Lower lobe of right lung (tissue), 2 donors: ENCODE data around the gene GAREM1. TPM values are rescaled to one million over a fixed set of nuclear protein-coding genes. Genes with fewer than 3 reads are reported as not detected.

Experiments
- ATAC-seq, 2 donors: fragments of 200-7000 bp; cut with Tn5 transposase; one replicate each; pipeline ENCODE4 v1.9.1; 2020 to 2022; ENCODE audit warnings: mild to moderate bottlenecking in 2 of 2, moderate library complexity in 2 of 2
- DNase-seq: peaks from one replicate; pipeline ENCODE4 v3.0.0-alpha.2; 2020
- H3K27ac ChIP-seq: fragments of 200-600 bp; one replicate; pipeline ENCODE4 v1.8.0; 2022
- H3K27me3 ChIP-seq: fragments of 200-600 bp; one replicate; pipeline ENCODE4 v1.8.0; 2022; ENCODE audit warnings: low read depth
- H3K36me3 ChIP-seq: fragments of 200-600 bp; one replicate; pipeline ENCODE4 v1.8.0; 2022; ENCODE audit warnings: mild to moderate bottlenecking
- H3K4me1 ChIP-seq: fragments of 200-600 bp; one replicate; pipeline ENCODE4 v1.8.0; 2022
- H3K4me3 ChIP-seq: fragments of 200-600 bp; one replicate; pipeline ENCODE4 v1.8.0; 2022; ENCODE audit warnings: mild to moderate bottlenecking
- H3K9me3 ChIP-seq: fragments of 200-600 bp; one replicate; pipeline ENCODE4 v1.8.0; 2022
- intact Hi-C: fragments of 100-400 bp; cut with DNase I; formaldehyde crosslinking; loops from one replicate; pipeline ENCODE4 v1.11.0; 2022
- total RNA-seq: library from RNA; stranded (reverse); fragmentation: NEBNext Ultra II Directional; extraction: Animal tissue kit (Norgen Biotek cat#: 25700); gene quantifications from one replicate; pipeline ENCODE4 v1.2.1, GENCODE V29; 2021
- TF ChIP-seq, protein P1 (sequence below): fragments of 200-600 bp; IDR thresholded peaks from one replicate; pipeline ENCODE4 v1.8.0; 2022; ENCODE audit warnings: antibody characterized with exemption, mild to moderate bottlenecking
- donor health status: DM: no; HTN: yes; CAD: no; lungs with severe emphysema.

Gene GAREM1
- total RNA-seq, 1 donor from 2014 or later = 10.3 TPM

DNA sequence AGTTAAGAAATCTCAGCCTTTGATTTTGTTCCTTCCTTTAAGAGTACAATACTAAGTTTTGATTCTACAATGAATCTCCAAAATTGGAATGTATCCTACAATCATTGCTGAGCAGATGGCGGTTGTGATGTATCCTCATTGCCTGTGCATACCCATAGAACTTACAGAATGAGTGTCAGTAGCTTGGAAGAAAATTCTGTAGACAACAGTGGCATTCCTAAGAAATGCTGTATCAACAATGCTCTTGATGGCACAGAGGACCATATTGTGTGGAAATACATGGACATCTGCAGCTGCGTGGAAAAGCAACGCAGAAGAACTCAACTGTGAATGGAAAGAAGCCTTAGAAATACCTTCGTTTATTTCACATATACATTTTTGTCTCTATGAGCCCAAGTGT lies 30.2 kb downstream of the GAREM1 start:
- H3K27ac ChIP-seq = no peak overlapping the region
- no peaks in the 10 kb centered on the region for H3K27me3 ChIP-seq
- intact Hi-C loops = no loop called here
- H3K4me3 ChIP-seq = no peak overlapping the region
- no peaks in the 10 kb centered on the region for H3K36me3 ChIP-seq
- H3K4me1 ChIP-seq = peaks cover 4% of the 10 kb centered on the region
- no peak for DNase-seq
- no peaks in the 10 kb centered on the region for H3K9me3 ChIP-seq
- no peak for ATAC-seq
- TF ChIP-seq, protein P1, sequence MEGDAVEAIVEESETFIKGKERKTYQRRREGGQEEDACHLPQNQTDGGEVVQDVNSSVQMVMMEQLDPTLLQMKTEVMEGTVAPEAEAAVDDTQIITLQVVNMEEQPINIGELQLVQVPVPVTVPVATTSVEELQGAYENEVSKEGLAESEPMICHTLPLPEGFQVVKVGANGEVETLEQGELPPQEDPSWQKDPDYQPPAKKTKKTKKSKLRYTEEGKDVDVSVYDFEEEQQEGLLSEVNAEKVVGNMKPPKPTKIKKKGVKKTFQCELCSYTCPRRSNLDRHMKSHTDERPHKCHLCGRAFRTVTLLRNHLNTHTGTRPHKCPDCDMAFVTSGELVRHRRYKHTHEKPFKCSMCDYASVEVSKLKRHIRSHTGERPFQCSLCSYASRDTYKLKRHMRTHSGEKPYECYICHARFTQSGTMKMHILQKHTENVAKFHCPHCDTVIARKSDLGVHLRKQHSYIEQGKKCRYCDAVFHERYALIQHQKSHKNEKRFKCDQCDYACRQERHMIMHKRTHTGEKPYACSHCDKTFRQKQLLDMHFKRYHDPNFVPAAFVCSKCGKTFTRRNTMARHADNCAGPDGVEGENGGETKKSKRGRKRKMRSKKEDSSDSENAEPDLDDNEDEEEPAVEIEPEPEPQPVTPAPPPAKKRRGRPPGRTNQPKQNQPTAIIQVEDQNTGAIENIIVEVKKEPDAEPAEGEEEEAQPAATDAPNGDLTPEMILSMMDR = no peak

DNA sequence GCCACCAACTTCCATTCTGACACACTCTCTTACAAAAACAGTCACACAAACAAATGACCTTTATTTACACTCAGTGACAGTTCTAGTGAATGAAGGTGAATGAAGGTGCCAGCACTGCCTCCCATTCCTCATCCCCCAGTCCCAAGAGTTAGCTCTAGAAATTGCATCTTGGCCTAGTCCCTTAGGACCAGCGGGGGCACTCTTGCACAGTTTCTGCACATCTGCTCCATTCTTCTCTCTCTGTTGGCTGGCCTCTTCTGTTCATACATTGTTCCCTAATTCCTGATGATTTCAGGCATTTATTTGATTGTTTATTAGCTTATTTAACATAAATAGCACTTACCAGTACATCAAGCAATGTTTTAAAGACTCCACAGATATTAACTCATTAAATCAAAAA lies 30.9 kb downstream of the GAREM1 start:
- H3K4me1 ChIP-seq = peaks cover 4% of the 10 kb centered on the region
- no peaks in the 10 kb centered on the region for H3K27me3 ChIP-seq
- ATAC-seq (no peak), DNase-seq (no peak)
- H3K36me3 ChIP-seq = no peaks in the 10 kb centered on the region
- TF ChIP-seq, protein P1 = no peak
- H3K27ac ChIP-seq = no peak overlapping the region
- intact Hi-C loops = no loop called here
- no peak overlapping the region for H3K4me3 ChIP-seq
- H3K9me3 ChIP-seq = no peaks in the 10 kb centered on the region

DNA sequence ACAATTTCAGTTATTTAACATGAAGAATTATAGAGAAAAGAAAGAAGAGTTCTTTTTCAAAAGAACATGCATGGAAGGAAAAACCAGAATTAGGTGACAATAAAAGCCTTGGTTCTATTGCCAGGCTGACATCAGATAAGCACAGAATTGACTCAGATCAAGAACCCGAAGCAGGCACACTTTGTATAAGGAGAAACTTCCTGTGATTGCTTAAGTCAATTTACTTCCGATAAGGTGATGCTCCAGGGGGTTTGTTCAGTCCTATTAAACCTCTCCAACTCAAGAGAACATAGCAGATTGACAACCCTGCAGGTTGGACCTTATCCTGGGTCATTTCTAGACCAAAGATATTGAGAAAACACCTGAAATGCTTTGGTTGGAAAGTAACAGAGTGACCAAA lies 31.4 kb downstream of the GAREM1 start:
- intact Hi-C loops = no loop called here
- no peak for DNase-seq
- H3K36me3 ChIP-seq = no peaks in the 10 kb centered on the region
- H3K27ac ChIP-seq = no peak overlapping the region
- H3K27me3 ChIP-seq = no peaks in the 10 kb centered on the region
- no peak overlapping the region for H3K4me3 ChIP-seq
- TF ChIP-seq, protein P1 = no peak
- peak; percentile 69 to 73 for ATAC-seq
- H3K9me3 ChIP-seq = no peaks in the 10 kb centered on the region
- H3K4me1 ChIP-seq = peaks cover 4% of the 10 kb centered on the region

DNA sequence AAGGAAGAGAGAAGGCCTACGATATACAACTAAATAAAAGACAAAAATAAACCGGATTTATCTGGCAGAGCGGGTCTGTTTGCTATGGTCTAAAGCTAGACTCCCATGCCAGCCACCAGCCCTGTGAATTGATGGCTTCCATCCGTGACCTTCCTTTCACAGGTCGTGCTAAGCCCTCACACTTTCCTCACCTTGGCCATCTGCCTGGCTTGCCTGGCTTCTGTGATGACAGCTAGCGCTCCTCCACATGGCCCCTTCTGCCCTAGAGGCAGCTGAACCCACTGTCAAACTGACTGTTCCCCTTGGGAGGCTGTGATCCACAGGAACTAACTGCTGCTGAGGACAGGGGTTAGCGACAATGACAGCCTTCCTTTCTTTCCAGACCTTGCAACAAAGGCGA lies 32.5 kb downstream of the GAREM1 start:
- no peaks in the 10 kb centered on the region for H3K27me3 ChIP-seq
- intact Hi-C loops = no loop called here
- no peak overlapping the region for H3K27ac ChIP-seq
- H3K36me3 ChIP-seq = no peaks in the 10 kb centered on the region
- H3K4me1 ChIP-seq = peaks cover 4% of the 10 kb centered on the region
- no peak overlapping the region for H3K4me3 ChIP-seq
- TF ChIP-seq, protein P1 = no peak
- DNase-seq = no peak
- ATAC-seq = no peak
- no peaks in the 10 kb centered on the region for H3K9me3 ChIP-seq

DNA sequence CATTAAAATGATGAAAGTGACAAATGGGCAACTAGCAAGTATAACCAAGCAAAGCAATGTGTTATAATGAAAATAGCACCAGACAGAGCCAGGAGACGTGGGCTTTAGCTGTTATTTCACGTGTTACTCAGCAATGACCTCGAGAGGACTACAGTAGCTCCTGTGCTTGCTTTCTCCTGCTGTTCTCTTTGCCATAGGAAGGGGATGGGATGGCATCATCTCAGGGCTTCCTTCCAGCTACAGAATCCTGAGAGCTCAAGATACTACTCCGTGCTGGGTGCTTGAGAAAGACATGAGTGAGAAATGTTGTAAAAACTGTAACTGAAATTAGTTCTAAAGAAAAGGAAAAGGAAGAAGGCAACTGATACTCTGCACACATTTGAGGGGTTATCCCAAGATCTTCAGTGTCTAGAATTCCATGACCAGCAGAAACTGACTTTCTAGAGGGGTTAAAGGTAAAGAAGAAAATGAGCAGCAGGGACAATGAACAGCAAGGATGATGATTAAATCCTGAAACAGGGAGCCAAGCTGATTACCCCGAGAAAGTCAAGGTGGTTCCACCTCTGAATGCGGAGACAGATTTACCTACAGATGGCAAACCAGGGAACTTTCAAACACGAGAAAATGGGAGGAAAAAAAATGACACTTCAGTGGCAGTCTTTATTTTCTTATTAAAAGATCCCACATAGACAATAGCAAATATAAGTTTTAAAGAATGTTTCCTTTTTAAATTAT lies 33.4 kb downstream of the GAREM1 start:
- no peak overlapping the region for H3K27ac ChIP-seq
- TF ChIP-seq, protein P1 = no peak
- intact Hi-C loops = no loop called here
- ATAC-seq = peak in 1 of 2 donors; percentile 22
- H3K9me3 ChIP-seq = no peaks in the 10 kb centered on the region
- no peaks in the 10 kb centered on the region for H3K27me3 ChIP-seq
- no peak overlapping the region for H3K4me3 ChIP-seq
- peaks cover 4% of the 10 kb centered on the region for H3K4me1 ChIP-seq
- DNase-seq = no peak
- H3K36me3 ChIP-seq = no peaks in the 10 kb centered on the region
